Measurements from ENCODE around the gene DTX3. TPM values are rescaled to one million over a fixed set of nuclear protein-coding genes. Genes with fewer than 3 reads are reported as not detected.
"Not testable (repeated sequence)": the region's sequence is repeated elsewhere in the genome, so short reads cannot be mapped to it uniquely, and the experiment has no call there.

DTX3 gene
- total and polyA plus RNA-seq, 7 experiments from 2014 or later = 5.3 to 42.5 (median 25.5) TPM

GRCh38 chr12:57586128-57586527 lies 18.5 kb upstream of the DTX3 start:
- no peak for DNase-seq
- peaks cover 6% of the 10 kb centered on the region in 2 donors for H3K4me1 ChIP-seq (ENCODE audit: control insufficient read depth in 2 of 2, insufficient read depth in 2 of 2, low read length in 2 of 2)
- H3K27ac Mint-ChIP-seq = no peak overlapping the region
- intact Hi-C loops (cut with micrococcal nuclease) = no loop called here
- no peak overlapping the region for H3K4me3 Mint-ChIP-seq
- H3K36me3 Mint-ChIP-seq = no peaks in the 10 kb centered on the region
- H3K36me3 ChIP-seq (ENCODE audit: control insufficient read depth in 2 of 3, insufficient read depth in 3 of 3, low read length in 3 of 3) = no peaks in the 10 kb centered on the region
- peaks cover 0 to 18% (median 14%) of the 10 kb centered on the region in 5 donors for H3K27me3 Mint-ChIP-seq
- CTCF ChIA-PET = interaction anchor here (1.0 to 7.6 kb wide), 5 partner anchors 11 to 196 kb away, joined by 3 to 72 read pairs (median 5); partner anchors contain the start of genes GLI1 and TSFM
- no peak overlapping the region for H3K27ac ChIP-seq (ENCODE audit: low read depth, low read length)
- H3K4me3 ChIP-seq (ENCODE audit: low read length) = no peak overlapping the region
- ATAC-seq = no peak
- no peaks in the 10 kb centered on the region for H3K27me3 ChIP-seq (ENCODE audit: control insufficient read depth in 2 of 2, insufficient read depth in 2 of 2, low read length in 2 of 2)
- no peaks in the 10 kb centered on the region for H3K9me3 ChIP-seq (ENCODE audit: control insufficient read depth in 2 of 3, low read length in 3 of 3)
- POLR2A ChIA-PET = no interaction called here
- H3K9me3 Mint-ChIP-seq = no peaks in the 10 kb centered on the region
- H3K4me1 Mint-ChIP-seq = peaks cover 12 to 23% (median 14%) of the 10 kb centered on the region in 7 donors

GRCh38 chr12:57586832-57587429 lies 17.7 kb upstream of the DTX3 start:
- Histone ChIP-seq H3K4me1 (ENCODE audit: control insufficient read depth in 2 of 2, insufficient read depth in 2 of 2, low read length in 2 of 2) (peaks cover 10 to 12% of the 10 kb centered on the region in 2 donors), H3K36me3 (ENCODE audit: control insufficient read depth in 2 of 3, insufficient read depth in 3 of 3, low read length in 3 of 3) (no peaks in the 10 kb centered on the region), H3K27ac (ENCODE audit: low read depth, low read length) (no peak overlapping the region), H3K9me3 (ENCODE audit: control insufficient read depth in 2 of 3, low read length in 3 of 3) (no peaks in the 10 kb centered on the region), H3K27me3 (ENCODE audit: control insufficient read depth in 2 of 2, insufficient read depth in 2 of 2, low read length in 2 of 2) (no peaks in the 10 kb centered on the region), H3K4me3 (ENCODE audit: low read length) (no peak overlapping the region)
- Mint-ChIP-seq H3K27me3 (peaks cover 0 to 18% (median 14%) of the 10 kb centered on the region in 5 donors), H3K4me3 (no peak overlapping the region), H3K4me1 (peaks cover 15 to 28% (median 20%) of the 10 kb centered on the region in 7 donors), H3K36me3 (no peaks in the 10 kb centered on the region), H3K27ac (no peak overlapping the region), H3K9me3 (no peaks in the 10 kb centered on the region)
- DNase-seq (no peak), ATAC-seq (no peak)
- intact Hi-C loops (cut with micrococcal nuclease) = no loop called here
- ChIA-PET POLR2A (no interaction called here), CTCF (interaction anchor here (0.7 to 7.6 kb wide), 3 partner anchors 15 to 195 kb away, joined by 3 to 72 read pairs (median 3); partner anchors contain the start of gene TSFM)

- H3K4me3 ChIP-seq (ENCODE audit: low read length); H3K27ac ChIP-seq (ENCODE audit: low read depth, low read length); H3K36me3 Mint-ChIP-seq; intact Hi-C loops (cut with micrococcal nuclease); H3K9me3 ChIP-seq (ENCODE audit: control insufficient read depth in 2 of 3, low read length in 3 of 3); DNase-seq; ATAC-seq; H3K27me3 ChIP-seq (ENCODE audit: control insufficient read depth in 2 of 2, insufficient read depth in 2 of 2, low read length in 2 of 2); H3K36me3 ChIP-seq (ENCODE audit: control insufficient read depth in 2 of 3, insufficient read depth in 3 of 3, low read length in 3 of 3); H3K27ac Mint-ChIP-seq; H3K9me3 Mint-ChIP-seq: not testable (repeated sequence)
- ChIA-PET CTCF (interaction anchor here (0.8 to 1.1 kb wide), 2 partner anchors 13 to 32 kb away, joined by 4 read pairs; no protein-coding TSS in a partner anchor), POLR2A (interaction anchor here (1.6 kb wide), 1 partner anchor 9 kb away, joined by 4 read pairs; no protein-coding TSS in a partner anchor)
- H3K4me1 ChIP-seq (ENCODE audit: control insufficient read depth in 2 of 2, insufficient read depth in 2 of 2, low read length in 2 of 2) = peaks cover 14 to 21% of the 10 kb centered on the region in 2 donors
- peak overlapping the region in 2 of 10 donors; percentile 20 to 55 for H3K4me3 Mint-ChIP-seq
- H3K4me1 Mint-ChIP-seq = peaks cover 23 to 33% (median 31%) of the 10 kb centered on the region in 7 donors
- peaks cover 0 to 12% (median 6%) of the 10 kb centered on the region in 5 donors for H3K27me3 Mint-ChIP-seq
These were observed 15.5 kb upstream of the DTX3 start for GRCh38 chr12:57588951-57589610.

GRCh38 chr12:57590479-57590863 lies 14.2 kb upstream of the DTX3 start:
- Mint-ChIP-seq H3K27me3 (peaks cover 0 to 4% (median 0%) of the 10 kb centered on the region in 5 donors), H3K4me1 (peaks cover 24 to 35% (median 26%) of the 10 kb centered on the region in 7 donors), H3K36me3 (peaks cover 0 to 5% (median 0%) of the 10 kb centered on the region in 5 donors), H3K9me3 (no peaks in the 10 kb centered on the region), H3K4me3 (peak overlapping the region; percentile 84 to 92 (median 89)), H3K27ac (peak overlapping the region; percentile 79 to 92 (median 90))
- ChIA-PET POLR2A (interaction anchor here (0.6 to 1.9 kb wide), 10 partner anchors 11 to 160 kb away, joined by 3 to 8 read pairs (median 4); partner anchors contain the start of genes DDIT3 and DTX3), CTCF (interaction anchor here (1.1 kb wide), 1 partner anchor 9 kb away, joined by 3 read pairs; no protein-coding TSS in a partner anchor)
- intact Hi-C loops (cut with micrococcal nuclease) = loop anchor here in 1 of 2 donors (2.0 kb wide), 4 partner anchors 14 to 150 kb away; partner anchors contain the start of genes DCTN2 and DTX3
- DNase-seq = no peak
- Histone ChIP-seq H3K36me3 (ENCODE audit: control insufficient read depth in 2 of 3, insufficient read depth in 3 of 3, low read length in 3 of 3) (peaks cover 0 to 14% (median 0%) of the 10 kb centered on the region in 3 experiments), H3K27ac (ENCODE audit: low read depth, low read length) (peak overlapping the region; percentile 76), H3K27me3 (ENCODE audit: control insufficient read depth in 2 of 2, insufficient read depth in 2 of 2, low read length in 2 of 2) (no peaks in the 10 kb centered on the region), H3K9me3 (ENCODE audit: control insufficient read depth in 2 of 3, low read length in 3 of 3) (no peaks in the 10 kb centered on the region), H3K4me3 (ENCODE audit: low read length) (peak overlapping the region; percentile 83), H3K4me1 (ENCODE audit: control insufficient read depth in 2 of 2, insufficient read depth in 2 of 2, low read length in 2 of 2) (peaks cover 14 to 21% of the 10 kb centered on the region in 2 donors)
- ATAC-seq = no peak

GRCh38 chr12:57590864-57591781 lies 13.5 kb upstream of the DTX3 start, which contains the start of gene PIP4K2C:
PIP4K2C (plus strand) TSS chr12:57591192; CDS start chr12:57591290, 98 bp downstream.
- H3K4me3 ChIP-seq (ENCODE audit: low read length) = peak within 1 kb of the TSS; percentile 83
- CTCF ChIA-PET = interaction anchor here (0.6 to 1.1 kb wide), 4 partner anchors 8 to 150 kb away, joined by 3 to 4 read pairs (median 3); partner anchors contain the start of gene DDIT3
- no peaks in the 10 kb centered on the region for H3K9me3 ChIP-seq (ENCODE audit: control insufficient read depth in 2 of 3, low read length in 3 of 3)
- ATAC-seq (peak; percentile 95), DNase-seq (peak; percentile 49 to 79 (median 65))
- H3K9me3 Mint-ChIP-seq = no peaks in the 10 kb centered on the region
- peaks cover 0 to 10% (median 0%) of the 10 kb centered on the region in 5 donors for H3K36me3 Mint-ChIP-seq
- peak within 1 kb of the TSS; percentile 79 to 94 (median 91) for H3K27ac Mint-ChIP-seq
- POLR2A ChIA-PET = interaction anchor here (0.7 to 1.9 kb wide), 15 partner anchors 10 to 1020 kb away, joined by 3 to 8 read pairs (median 4); partner anchors contain the start of genes DDIT3 and DTX3
- peaks cover 14 to 21% of the 10 kb centered on the region in 2 donors for H3K4me1 ChIP-seq (ENCODE audit: control insufficient read depth in 2 of 2, insufficient read depth in 2 of 2, low read length in 2 of 2)
- H3K4me1 Mint-ChIP-seq = peaks cover 24 to 35% (median 26%) of the 10 kb centered on the region in 7 donors
- peaks cover 0 to under 1% (median 0%) of the 10 kb centered on the region in 5 donors for H3K27me3 Mint-ChIP-seq
- no peaks in the 10 kb centered on the region for H3K27me3 ChIP-seq (ENCODE audit: control insufficient read depth in 2 of 2, insufficient read depth in 2 of 2, low read length in 2 of 2)
- intact Hi-C loops (cut with micrococcal nuclease) = loop anchor here (1.0 to 2.0 kb wide), 8 partner anchors 8 to 150 kb away; partner anchors contain the start of genes DCTN2 (in 2 of the 2), DTX3 (in 2 of the 2) and DDIT3 (in 1 of the 2)
- H3K27ac ChIP-seq (ENCODE audit: low read depth, low read length) = peak within 1 kb of the TSS; percentile 76
- H3K4me3 Mint-ChIP-seq = peak within 1 kb of the TSS; percentile 84 to 92 (median 89)
- peaks cover 0 to 20% (median 2%) of the 10 kb centered on the region in 3 experiments for H3K36me3 ChIP-seq (ENCODE audit: control insufficient read depth in 2 of 3, insufficient read depth in 3 of 3, low read length in 3 of 3)

Measured in naive thymus-derived CD4-positive, alpha-beta T cell (primary cell).